Ramos (cell line): ENCODE results near the gene FAM219A.
"Not testable (repeated sequence)": the region's sequence is repeated elsewhere in the genome, so short reads cannot be mapped to it uniquely, and the experiment has no call there.

ENCODE experiments used
- in situ Hi-C: fragments of 300-500 bp; cut with MboI; formaldehyde crosslinking; loops from one replicate; pipeline ENCODE4 v1.14.3; 2022; ENCODE audit warnings: low sequenced_read_pairs; ENCODE audit not compliant: unreplicated experiment

The FAM219A gene

DNA sequence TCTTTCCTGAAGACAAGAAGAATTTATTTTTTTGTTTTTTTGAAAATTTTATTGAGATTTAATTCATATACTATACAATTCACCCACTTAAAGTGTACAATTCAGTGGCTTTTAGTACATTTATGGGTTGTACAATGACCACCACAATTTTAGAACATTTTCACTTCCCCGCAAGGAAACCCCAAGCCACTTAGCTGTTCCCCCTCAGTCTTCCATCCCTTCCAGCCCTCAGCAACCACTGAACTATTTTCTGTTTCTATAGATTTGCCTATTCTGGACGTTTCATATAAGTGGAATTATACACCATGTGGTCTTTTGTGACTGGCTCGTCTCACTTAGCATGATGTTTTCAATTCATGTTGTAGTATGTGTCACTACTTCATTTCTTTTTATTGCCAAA is 28.2 kb upstream of the FAM219A start:
- in situ Hi-C loops, result no loop called here

DNA sequence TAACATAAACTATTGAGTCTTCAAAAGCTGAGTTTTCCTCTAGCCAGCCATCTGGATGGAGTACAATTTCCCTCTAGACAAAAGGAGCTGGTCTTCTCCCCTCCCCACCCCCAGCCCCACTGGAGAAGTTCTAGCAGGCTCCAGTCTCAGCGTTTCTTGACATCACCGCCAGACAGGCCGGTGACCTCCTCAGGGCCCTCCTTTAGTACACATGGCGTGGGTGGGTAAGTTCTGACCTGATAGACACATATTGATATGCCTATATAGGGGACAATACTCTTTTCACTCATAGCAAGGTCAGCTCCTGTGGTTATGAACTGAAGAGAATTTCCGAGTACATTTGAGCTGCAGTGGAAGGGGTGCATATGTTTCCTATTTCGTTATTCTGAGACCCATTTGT is 27.5 kb upstream of the FAM219A start:
- in situ Hi-C loops, result no loop called here

GRCh38 chr9:34484678-34485077 is 26.3 kb upstream of the FAM219A start:
- in situ Hi-C loops, result no loop called here

DNA sequence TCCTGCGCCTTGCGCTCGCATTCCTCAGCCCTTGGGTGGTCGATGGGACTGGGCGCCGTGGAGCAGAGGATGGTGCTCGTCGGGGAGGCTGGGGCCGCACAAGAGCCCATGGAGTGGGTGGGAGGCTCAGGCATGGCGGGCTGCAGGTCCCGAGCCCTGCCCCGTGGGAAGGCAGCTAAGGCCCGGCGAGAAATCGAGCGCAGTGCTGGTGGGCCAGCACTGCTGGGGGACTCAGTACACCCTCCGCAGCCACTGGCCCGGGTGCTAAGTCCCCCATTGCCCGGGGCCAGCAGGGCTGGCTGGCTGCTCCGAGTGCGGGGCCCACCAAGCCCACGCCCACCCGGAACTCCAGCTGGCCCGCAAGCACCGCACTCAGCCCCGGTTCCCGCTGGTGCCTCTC is 24.4 kb upstream of the FAM219A start:
- in situ Hi-C loops, result not testable (repeated sequence)

DNA sequence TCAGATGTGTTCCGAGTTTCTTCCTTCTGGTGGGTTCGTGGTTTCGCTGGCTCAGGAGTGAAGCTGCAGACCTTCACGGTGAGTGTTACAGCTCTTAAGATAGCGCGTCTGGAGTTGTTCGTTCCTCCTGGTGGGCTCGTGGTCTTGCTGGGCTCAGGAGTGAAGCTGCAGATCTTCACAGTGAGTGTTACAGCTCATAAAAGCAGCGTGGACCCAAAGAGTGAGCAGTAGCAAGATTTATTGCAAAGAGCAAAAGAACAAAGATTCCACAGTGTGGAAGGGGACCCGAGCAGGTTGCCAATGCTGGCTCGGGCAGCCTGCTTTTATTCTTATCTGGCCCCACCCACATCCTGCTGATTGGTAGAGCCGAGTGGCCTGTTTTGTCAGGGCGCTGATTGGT is 23.2 kb upstream of the FAM219A start:
- in situ Hi-C loops, result not testable (repeated sequence)

GRCh38 chr9:34479431-34479866 is 21.1 kb upstream of the FAM219A start:
- in situ Hi-C loops, result no loop called here

DNA sequence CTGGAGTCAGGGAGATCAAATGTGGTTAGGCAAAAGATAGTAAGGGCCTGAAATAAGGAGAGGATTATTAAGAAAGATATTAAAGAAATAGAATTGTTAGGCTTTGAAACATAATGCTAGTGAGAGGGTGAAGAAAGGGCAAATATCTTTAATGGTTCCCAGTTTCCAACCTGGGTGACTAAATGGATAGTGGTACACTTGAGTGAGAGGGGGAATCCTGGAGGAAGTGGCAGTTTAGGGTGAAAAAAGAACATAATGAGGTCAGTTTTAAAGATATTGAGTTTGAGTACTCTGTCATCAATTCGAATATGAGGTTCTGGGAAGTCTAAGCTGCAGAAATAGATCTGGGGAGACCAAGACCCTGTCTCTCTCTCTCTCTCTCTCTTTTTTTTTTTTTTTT is 19.2 kb upstream of the FAM219A start:
- in situ Hi-C loops, result no loop called here

DNA sequence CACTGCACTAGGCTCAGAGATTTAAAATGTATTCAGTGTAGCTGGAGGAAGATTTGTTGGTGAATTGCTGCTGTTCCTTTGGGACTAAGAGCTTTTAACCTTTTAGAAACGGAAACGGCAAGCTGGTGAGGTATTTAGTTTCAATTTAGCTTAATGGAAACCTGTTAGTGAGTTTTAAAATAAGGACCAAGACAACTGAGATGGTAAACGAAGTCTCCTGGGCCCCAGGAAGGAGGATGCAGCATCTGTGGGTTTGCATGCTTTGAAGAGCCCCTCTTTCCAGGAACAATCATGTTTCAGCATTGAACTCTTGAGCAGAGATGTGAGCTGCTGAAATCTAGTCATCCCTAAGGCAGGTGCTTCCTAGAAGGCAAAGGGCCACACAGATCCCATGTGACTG is 16.7 kb upstream of the FAM219A start:
- in situ Hi-C loops, result no loop called here

GRCh38 chr9:34465468-34465867 is 7.1 kb upstream of the FAM219A start:
- in situ Hi-C loops, result no loop called here

DNA sequence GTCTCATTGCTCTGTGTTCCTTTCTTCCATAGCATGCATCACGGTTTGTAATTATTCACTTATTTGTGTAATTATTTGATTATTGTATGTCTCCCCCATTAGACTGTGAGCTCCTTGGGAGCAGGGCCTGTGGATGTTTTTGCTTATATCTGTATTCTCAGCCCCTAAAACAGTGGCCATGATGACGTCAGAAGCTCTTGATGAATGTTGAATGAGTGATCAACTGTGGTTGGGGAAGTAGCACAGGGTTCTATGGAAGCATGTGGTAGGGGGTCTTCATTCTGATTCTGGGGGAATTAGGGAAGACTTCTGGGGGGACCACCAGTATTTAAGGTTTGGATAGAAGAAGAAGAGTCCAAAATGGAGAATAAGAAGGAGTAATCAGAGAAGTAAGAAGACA is 6.2 kb upstream of the FAM219A start:
- in situ Hi-C loops, result no loop called here

DNA sequence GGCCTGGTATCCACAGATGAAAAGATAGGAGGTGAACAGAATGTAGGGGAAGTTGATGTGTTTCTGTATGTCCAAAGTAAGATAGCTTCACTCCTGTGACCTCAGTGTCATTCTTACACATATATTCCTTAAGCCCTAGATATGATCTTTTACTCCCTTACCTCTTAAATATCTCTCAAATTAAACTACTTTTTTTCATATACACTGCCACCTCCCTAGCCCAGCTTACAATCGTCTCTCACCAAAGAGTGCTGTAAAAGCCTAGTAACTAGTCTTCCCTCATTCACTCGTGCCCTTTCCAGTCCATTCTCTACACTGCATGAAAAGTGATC is 5.5 kb upstream of the FAM219A start:
- in situ Hi-C loops, result no loop called here

DNA sequence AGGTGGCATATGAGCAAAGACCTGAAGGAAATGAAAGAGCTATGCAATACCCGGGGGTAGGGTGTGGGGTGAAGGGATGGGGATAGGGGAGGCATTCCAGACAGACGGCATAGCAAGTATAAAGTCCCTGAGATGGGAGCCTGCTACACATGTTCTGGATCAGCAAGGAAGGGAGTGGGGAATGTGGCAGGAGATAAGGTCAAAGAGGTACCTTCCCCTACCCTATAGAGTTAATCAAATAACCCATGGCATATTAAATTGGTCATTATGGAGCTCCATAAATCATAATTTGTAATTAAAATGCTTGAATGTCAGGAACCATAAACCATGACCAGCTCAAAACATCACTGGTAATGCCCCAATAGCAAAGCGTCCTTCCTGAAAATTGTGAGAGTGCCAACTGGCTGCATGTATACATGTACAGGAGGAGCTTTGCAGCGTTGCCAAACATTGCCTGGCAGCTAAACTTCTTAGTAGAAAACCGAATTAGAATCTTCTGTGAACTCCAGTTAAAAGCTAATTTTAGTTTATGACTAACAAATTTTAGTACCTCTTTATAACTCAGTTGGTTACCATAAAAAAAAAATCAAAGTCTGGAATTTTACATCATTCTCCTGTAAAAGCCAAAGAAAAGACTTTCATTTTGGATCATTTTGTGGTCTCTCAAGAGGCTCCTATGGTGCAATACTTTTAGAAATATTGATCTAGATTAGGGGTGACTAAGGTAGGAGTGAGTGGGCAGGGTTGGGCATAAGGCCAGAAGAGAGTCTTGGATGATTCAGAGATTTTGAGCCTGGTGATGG is 4.9 kb upstream of the FAM219A start:
- in situ Hi-C loops, result no loop called here

DNA sequence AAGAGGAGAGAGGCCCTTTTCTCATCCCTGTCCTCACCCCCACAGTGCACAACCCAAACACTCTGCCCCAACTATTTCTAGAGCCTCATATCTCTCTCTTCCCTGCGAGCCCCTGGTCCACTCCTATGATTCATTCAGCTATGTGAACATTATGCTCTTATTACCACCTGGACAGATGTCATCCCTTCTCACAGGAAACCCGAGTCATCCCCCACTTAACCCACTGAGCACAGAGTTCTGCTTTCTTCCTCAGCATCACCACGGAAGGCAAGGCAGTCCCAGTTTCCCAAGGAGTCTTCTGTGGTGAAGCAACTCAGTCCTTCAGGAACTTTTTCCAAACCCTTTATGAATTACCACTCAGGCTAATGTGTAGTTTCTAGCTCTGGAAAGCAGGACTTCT is 1.6 kb upstream of the FAM219A start:
- in situ Hi-C loops, result no loop called here

DNA sequence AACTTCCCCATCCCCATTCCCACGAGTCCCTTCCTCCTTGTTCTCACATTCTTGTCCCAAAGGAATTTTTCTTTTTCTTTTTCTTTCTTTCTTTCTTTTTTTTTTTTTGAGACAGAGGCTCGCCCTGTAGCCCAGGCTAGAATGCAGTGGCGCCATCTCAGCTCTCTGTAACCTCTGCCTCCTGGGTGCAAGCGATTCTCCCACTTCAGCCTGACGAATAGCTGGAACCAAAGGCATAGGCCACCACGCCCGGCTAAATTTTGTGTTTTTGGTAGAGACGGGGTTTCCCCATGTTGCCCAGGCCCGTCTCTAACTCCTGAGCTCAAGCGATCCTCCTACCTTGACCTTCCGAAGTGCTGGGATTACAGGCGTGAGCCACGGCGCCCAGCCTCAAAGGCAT is 986 bp upstream of the FAM219A start:
- in situ Hi-C loops, result no loop called here

DNA sequence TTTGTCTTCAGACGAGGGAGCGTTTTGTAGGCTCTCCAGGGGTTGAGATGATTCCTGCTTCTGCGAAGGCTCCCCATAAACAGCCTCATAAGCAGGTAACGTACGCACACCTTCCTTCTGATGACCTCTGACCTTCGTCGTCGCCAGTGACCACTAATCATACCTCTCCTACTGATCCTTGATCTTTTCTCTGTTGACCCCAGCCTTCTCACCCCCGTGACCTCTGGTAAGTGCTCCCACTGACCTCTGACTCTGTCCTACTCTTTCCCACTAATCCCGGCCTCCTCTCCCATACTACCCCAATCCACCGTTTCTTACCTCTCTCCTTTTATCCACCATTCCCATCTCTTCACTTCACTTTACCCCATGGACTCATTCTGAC is 580 bp upstream of the FAM219A start:
- in situ Hi-C loops, result no loop called here

- in situ Hi-C loops, result no loop called here
Observed at GRCh38 chr9:34457266-34458012, 931 bp downstream of the FAM219A start.

- in situ Hi-C loops, result no loop called here
Observed at GRCh38 chr9:34456746-34457145, 1.6 kb downstream of the FAM219A start.

DNA sequence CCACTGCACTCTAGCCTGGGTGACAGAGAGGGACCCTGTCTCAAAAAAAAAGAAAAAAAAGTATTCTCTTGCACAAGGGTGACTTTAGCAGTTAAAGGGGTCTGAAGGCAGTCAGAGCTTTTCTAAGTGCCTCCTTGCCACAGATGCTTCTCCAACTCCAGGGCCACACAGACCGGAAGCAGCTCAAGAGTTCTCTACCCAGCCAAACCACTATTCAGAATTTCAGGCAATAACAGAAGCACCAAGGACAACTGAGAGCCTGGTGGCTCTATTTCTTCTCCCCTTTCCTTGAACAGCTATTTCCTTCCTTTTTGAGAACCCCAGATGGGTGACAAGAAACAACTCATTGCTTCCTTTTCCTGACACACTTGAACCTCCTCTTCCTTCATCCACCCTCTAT is 2.2 kb downstream of the FAM219A start:
- in situ Hi-C loops, result no loop called here

DNA sequence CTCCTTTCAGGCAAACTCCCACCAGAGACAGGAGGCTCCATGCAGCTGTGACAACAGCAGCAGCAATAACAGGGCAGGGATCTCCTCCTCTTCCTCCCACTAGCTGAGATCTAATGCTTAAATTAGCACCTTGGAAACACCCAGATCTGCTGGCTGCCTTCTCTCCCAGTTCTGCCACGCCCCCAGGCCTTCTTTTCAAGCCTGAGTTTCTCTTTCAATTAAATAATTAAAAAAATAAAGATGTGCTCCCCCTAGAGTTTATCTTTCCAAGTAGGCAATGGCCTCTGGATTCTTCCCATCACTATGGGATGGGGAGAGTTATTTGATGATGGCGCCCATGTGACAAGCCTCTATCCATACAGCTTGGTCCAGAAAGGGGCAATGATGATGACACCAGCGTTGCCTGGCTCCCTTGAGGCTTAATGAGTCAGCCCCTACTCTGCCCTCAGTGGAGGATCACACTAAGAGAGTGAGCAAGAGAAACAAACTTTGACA is 3.8 kb downstream of the FAM219A start:
- in situ Hi-C loops, result no loop called here

GRCh38 chr9:34452568-34452967 is 5.8 kb downstream of the FAM219A start:
- in situ Hi-C loops, result no loop called here

GRCh38 chr9:34451545-34451944 is 6.8 kb downstream of the FAM219A start:
- in situ Hi-C loops, result no loop called here

DNA sequence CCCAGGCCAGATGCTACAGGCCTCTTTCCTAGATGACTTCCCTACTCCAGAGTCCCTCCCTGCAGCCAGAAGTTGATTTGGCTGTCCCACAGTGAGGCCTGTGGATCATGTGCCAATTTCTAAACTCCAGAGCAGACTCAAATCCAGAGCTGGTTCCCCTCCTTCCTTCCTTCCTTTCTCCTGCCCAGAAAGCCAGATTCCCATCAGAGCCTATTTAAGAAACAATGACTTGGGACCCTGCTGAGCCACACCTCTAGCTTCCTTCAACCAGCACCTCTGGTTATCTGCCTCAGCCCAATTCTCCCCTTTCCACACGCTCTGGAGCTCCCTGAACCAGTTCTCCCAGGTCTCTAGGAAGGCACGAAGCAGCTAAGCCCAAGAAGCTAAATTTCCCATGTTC is 7.2 kb downstream of the FAM219A start:
- in situ Hi-C loops, result no loop called here
